ENCODE measurements around the gene MAD1L1. TPM values are rescaled to one million over a fixed set of nuclear protein-coding genes. Genes with fewer than 3 reads are reported as not detected.

MAD1L1 gene
- total and polyA plus RNA-seq, 2 of the 13 experiments (the other 11 are each of a cell fraction or from before 2014, with no cell fraction given), result 17.4 to 64.7 TPM

DNA sequence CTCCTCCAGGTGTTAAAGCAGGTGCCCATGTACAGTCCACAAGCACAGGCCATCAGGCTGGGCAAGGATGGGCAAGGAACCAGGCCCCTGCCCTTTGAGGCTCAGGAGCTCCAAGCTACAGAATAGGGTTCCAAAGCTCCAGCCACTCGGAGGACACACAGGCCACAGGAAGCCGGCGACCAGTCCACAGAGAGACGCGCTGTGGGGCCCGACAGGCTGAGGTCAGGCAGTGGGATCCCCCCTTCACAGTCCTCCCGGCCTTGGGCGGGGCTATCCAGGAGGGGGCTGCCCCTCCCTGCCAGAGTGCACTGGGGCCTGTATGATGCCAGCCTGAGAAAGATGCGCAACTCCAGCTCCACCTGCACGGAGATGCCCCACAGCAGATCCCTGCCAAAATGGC, 34.0 kb downstream of the MAD1L1 start:
- ATAC-seq (no peak), DNase-seq (ENCODE audit: low spot score) (no peak), FAIRE-seq (no peak)
- POLR2A ChIA-PET, result no interaction called here
- no peak overlapping the region for H3K9ac ChIP-seq (ENCODE audit: insufficient read depth, low read depth, low read length)
- peaks cover 38 to 55% of the 10 kb centered on the region in 2 experiments; a peak in 4 of 5 replicates for H3K36me3 ChIP-seq (replicated peaks in 1 of 2; ENCODE audit: control insufficient read depth in 1 of 2, insufficient read depth in 2 of 2, low read length in 2 of 2)
- no peak overlapping the region for H3K27ac ChIP-seq (ENCODE audit: extremely low read length, insufficient read depth, low read length)
- peaks cover 8% of the 10 kb centered on the region for H3K9me3 ChIP-seq (ENCODE audit: low read length)
- BruUV-seq (replicated peaks), result no TSS peak
- H3K79me2 ChIP-seq (ENCODE audit: insufficient read depth, low read length), result peaks cover 11% of the 10 kb centered on the region
- H2AFZ ChIP-seq (ENCODE audit: low read length), result no peak overlapping the region
- CTCF ChIA-PET (ENCODE audit: low intra/inter-chr PET ratio, low total read pairs), result no interaction called here
- no peaks in the 10 kb centered on the region for H4K20me1 ChIP-seq (ENCODE audit: insufficient read depth, low read length)
- H3K4me1 ChIP-seq (ENCODE audit: insufficient read depth, low read length), result 0 out of 2 replicates have a peak, but pooled peaks cover 8% of the 10 kb centered on the region
- no peaks in the 10 kb centered on the region for H3K27me3 ChIP-seq (ENCODE audit: control insufficient read depth in 1 of 2, insufficient read depth in 2 of 2, low read length in 2 of 2)
- in situ Hi-C loops (cut with HindIII; ENCODE audit: extremely low pct_ligation_motif_present, low pct_unique_long_range_greater_than_20kb) (no loop called here), intact Hi-C loops (cut with micrococcal nuclease; ENCODE audit: unreplicated experiment) (loop anchor here (5.0 kb wide), 1 partner anchor 91 kb away; no protein-coding TSS in a partner anchor)
- 96% methylated on average over 9 of the region's 10 CpGs for WGBS (ENCODE audit: low lambda C conversion rate)
- H3K4me2 ChIP-seq (ENCODE audit: low read depth, low read length), result no peak overlapping the region
- no peak overlapping the region for H3K4me3 ChIP-seq (replicated peaks in 1 of 3; ENCODE audit: insufficient read depth in 1 of 3, low read depth in 2 of 3, low read length in 3 of 3)
- TF ChIP-seq ELF4 (CRISPR knock-in tag; IDR thresholded peaks at IDR 0.05; ENCODE audit: borderline replicate concordance) (no peak), MXD4 (CRISPR knock-in tag; IDR thresholded peaks at IDR 0.05) (no peak), JUN (CRISPR knock-in tag; IDR thresholded peaks at IDR 0.05) (no peak), ZSCAN21 (CRISPR knock-in tag; IDR thresholded peaks at IDR 0.05; ENCODE audit: borderline replicate concordance) (no peak), ZNF674 (CRISPR knock-in tag; IDR thresholded peaks at IDR 0.05; ENCODE audit: low read depth) (no peak), ZNF431 (CRISPR knock-in tag; IDR thresholded peaks at IDR 0.05; ENCODE audit: borderline replicate concordance, low read depth) (no peak), PBX2 (CRISPR knock-in tag; IDR thresholded peaks at IDR 0.05) (no peak), KIAA2018 (CRISPR knock-in tag; IDR thresholded peaks at IDR 0.05; ENCODE audit: borderline replicate concordance) (no peak), KLF15 (CRISPR knock-in tag; IDR thresholded peaks at IDR 0.05; ENCODE audit: borderline replicate concordance) (no peak), NFIC (IDR thresholded peaks at IDR 0.05; ENCODE audit: low read length) (no peak)

All from HepG2 (cell line).